Measurements from ENCODE around the gene MGA. TPM values are rescaled to one million over a fixed set of nuclear protein-coding genes. Genes with fewer than 3 reads are reported as not detected.

Gene MGA
- total and polyA plus RNA-seq, 2 donors (not counting 3 experiments of a cell fraction or from before 2014, with no cell fraction given), result 4.1 to 36.5 TPM

DNA sequence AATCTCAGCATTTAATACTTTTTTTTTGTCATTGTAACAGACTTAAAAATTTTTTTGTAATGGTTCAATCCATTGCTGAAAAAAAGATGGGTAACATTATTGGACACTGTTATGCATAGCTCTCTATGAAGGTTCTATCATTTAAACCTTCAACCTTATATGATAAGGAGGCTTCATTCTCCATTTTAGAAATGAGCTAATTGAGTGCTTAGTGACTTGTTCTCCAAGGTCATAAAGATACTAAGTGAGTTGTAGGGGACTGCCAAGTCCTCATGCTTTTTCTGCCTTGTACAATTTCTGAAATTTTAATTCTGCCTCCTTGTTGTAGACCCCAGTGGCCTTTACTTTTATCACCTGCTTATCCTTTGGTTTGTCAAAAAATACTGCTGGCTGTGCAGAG, 56.7 kb downstream of the MGA start:
- H3K27me3 ChIP-seq (ENCODE audit: control insufficient read depth in 2 of 2, insufficient read depth in 2 of 2, low read length in 2 of 2), result no peaks in the 10 kb centered on the region
- no peak overlapping the region for H3K27ac ChIP-seq (ENCODE audit: insufficient read depth, low read depth, low read length)
- DNase-seq (ENCODE audit: low read depth, low spot score), result no peak
- H3K9me3 ChIP-seq (replicated peaks; ENCODE audit: control insufficient read depth, insufficient read depth, low read length), result no peaks in the 10 kb centered on the region
- no peak overlapping the region for H3K9ac ChIP-seq (replicated peaks; ENCODE audit: extremely low read depth, insufficient read depth, low read length)
- dilution Hi-C loops (cut with MboI; ENCODE audit: extremely low pct_ligation_motif_present, low sequenced_read_pairs), result no loop called here
- no peaks in the 10 kb centered on the region for H4K20me1 ChIP-seq (replicated peaks; ENCODE audit: control insufficient read depth, extremely low read depth, insufficient read depth, low read length)
- no peaks in the 10 kb centered on the region for H3K36me3 ChIP-seq (ENCODE audit: control insufficient read depth in 2 of 2, extremely low read depth in 1 of 2, insufficient read depth in 2 of 2, low read length in 2 of 2)
- no TSS peak for BruUV-seq (replicated peaks)
- H3K79me2 ChIP-seq (ENCODE audit: control insufficient read depth, insufficient read depth, low read length), result no peaks in the 10 kb centered on the region
- ChIA-PET POLR2A (no interaction called here), CTCF (interaction anchor here (1.3 to 1.5 kb wide), 3 partner anchors 11 to 113 kb away, joined by 3 read pairs; no protein-coding TSS in a partner anchor)
- no peak overlapping the region for H3K4me3 ChIP-seq (replicated peaks in 1 of 3; ENCODE audit: insufficient read depth in 1 of 3, low read depth in 1 of 3, low read length in 3 of 3)
- intact Hi-C loops (cut with micrococcal nuclease), result loop anchor here (10.0 kb wide), 1 partner anchor 252 kb away; no protein-coding TSS in a partner anchor
- no peaks in the 10 kb centered on the region for H3K4me1 ChIP-seq (ENCODE audit: control insufficient read depth, extremely low read depth, insufficient read depth, low read length)
- no peak overlapping the region for H3K4me2 ChIP-seq (ENCODE audit: insufficient read depth, low read length)
- H2AFZ ChIP-seq (ENCODE audit: low read depth, low read length), result no peak overlapping the region
- H3K9me1 ChIP-seq (replicated peaks; ENCODE audit: control insufficient read depth, extremely low read depth, insufficient read depth, low read length), result peaks cover 3% of the 10 kb centered on the region
- TF ChIP-seq POLR2AphosphoS5 (IDR thresholded peaks at IDR 0.05; ENCODE audit: insufficient read depth, low read depth, low read length) (no peak), POLR2A (IDR thresholded peaks at IDR 0.05; ENCODE audit: low read depth, low read length) (no peak), EZH2 (IDR thresholded peaks at IDR 0.05; ENCODE audit: borderline replicate concordance, low read depth, low read length, severe bottlenecking) (no peak), GATA2 (IDR thresholded peaks at IDR 0.05; ENCODE audit: insufficient read depth, insufficient read length, low read depth, low read length) (no peak), MYC (IDR thresholded peaks at IDR 0.05; ENCODE audit: low read depth, low read length) (no peak), FOS (IDR thresholded peaks at IDR 0.05; ENCODE audit: borderline replicate concordance, insufficient read depth, low read length) (no peak), JUN (IDR thresholded peaks at IDR 0.05; ENCODE audit: borderline replicate concordance, insufficient read depth, insufficient read length, low read depth) (no peak)
- TF ChIP-seq, protein P1, sequence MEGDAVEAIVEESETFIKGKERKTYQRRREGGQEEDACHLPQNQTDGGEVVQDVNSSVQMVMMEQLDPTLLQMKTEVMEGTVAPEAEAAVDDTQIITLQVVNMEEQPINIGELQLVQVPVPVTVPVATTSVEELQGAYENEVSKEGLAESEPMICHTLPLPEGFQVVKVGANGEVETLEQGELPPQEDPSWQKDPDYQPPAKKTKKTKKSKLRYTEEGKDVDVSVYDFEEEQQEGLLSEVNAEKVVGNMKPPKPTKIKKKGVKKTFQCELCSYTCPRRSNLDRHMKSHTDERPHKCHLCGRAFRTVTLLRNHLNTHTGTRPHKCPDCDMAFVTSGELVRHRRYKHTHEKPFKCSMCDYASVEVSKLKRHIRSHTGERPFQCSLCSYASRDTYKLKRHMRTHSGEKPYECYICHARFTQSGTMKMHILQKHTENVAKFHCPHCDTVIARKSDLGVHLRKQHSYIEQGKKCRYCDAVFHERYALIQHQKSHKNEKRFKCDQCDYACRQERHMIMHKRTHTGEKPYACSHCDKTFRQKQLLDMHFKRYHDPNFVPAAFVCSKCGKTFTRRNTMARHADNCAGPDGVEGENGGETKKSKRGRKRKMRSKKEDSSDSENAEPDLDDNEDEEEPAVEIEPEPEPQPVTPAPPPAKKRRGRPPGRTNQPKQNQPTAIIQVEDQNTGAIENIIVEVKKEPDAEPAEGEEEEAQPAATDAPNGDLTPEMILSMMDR (IDR thresholded peaks at IDR 0.05; ENCODE audit: extremely low read depth in 1 of 2, insufficient read depth in 1 of 2, low read depth in 1 of 2, low read length in 2 of 2), result no peak
- TF ChIP-seq, protein P2, sequence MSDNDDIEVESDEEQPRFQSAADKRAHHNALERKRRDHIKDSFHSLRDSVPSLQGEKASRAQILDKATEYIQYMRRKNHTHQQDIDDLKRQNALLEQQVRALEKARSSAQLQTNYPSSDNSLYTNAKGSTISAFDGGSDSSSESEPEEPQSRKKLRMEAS (IDR thresholded peaks at IDR 0.05; ENCODE audit: insufficient read depth, insufficient read length), result no peak
- no peak for FAIRE-seq

All from endothelial cell of umbilical vein (primary cell).